ENCODE results near the gene BICD1.

The BICD1 gene

GRCh38 chr12:32110417-32110816 lies 3.8 kb downstream of the BICD1 start:
- DNase-seq (ENCODE audit: low read depth), result no peak
- H3K4me3 ChIP-seq (ENCODE audit: low read length), result no peak overlapping the region
- TF ChIP-seq, protein P1, sequence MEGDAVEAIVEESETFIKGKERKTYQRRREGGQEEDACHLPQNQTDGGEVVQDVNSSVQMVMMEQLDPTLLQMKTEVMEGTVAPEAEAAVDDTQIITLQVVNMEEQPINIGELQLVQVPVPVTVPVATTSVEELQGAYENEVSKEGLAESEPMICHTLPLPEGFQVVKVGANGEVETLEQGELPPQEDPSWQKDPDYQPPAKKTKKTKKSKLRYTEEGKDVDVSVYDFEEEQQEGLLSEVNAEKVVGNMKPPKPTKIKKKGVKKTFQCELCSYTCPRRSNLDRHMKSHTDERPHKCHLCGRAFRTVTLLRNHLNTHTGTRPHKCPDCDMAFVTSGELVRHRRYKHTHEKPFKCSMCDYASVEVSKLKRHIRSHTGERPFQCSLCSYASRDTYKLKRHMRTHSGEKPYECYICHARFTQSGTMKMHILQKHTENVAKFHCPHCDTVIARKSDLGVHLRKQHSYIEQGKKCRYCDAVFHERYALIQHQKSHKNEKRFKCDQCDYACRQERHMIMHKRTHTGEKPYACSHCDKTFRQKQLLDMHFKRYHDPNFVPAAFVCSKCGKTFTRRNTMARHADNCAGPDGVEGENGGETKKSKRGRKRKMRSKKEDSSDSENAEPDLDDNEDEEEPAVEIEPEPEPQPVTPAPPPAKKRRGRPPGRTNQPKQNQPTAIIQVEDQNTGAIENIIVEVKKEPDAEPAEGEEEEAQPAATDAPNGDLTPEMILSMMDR (IDR thresholded peaks at IDR 0.05; ENCODE audit: insufficient read depth, low read depth, low read length, missing control alignments), result no peak

DNA sequence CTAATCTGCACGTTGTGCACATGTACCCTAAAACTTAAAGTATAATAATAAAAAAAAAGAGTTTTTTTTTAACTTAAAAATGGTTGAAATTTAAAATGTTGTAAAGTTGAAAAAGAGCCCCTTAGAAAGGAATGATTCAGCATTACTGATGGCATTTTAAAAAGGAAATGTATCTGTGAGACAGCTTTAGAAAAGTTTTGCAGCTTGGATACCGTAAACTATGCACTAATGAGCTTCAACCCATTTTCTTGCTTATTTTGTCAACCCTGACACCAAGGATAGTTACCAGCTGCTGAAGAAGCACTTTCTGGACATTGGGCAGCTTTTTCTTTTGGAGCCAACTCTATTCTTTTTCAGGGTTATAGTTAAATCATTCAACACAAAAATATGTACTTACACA lies 4.3 kb downstream of the BICD1 start:
- no peak overlapping the region for H3K4me3 ChIP-seq (ENCODE audit: low read length)
- DNase-seq (ENCODE audit: low read depth), result no peak
- TF ChIP-seq, protein P1 (IDR thresholded peaks at IDR 0.05; ENCODE audit: insufficient read depth, low read depth, low read length, missing control alignments), result no peak

GRCh38 chr12:32115404-32116104 lies 8.9 kb downstream of the BICD1 start:
- DNase-seq (ENCODE audit: low read depth), result peak; percentile 97
- no peak overlapping the region for H3K4me3 ChIP-seq (ENCODE audit: low read length)
- TF ChIP-seq, protein P1 (IDR thresholded peaks at IDR 0.05; ENCODE audit: insufficient read depth, low read depth, low read length, missing control alignments), result no peak

- TF ChIP-seq, protein P1 (IDR thresholded peaks at IDR 0.05; ENCODE audit: insufficient read depth, low read depth, low read length, missing control alignments), result no peak
- no peak overlapping the region for H3K4me3 ChIP-seq (ENCODE audit: low read length)
- DNase-seq (ENCODE audit: low read depth), result peak; percentile 41
Observed at GRCh38 chr12:32116897-32117296, 10.2 kb downstream of the BICD1 start.

- no peak overlapping the region for H3K4me3 ChIP-seq (ENCODE audit: low read length)
- no peak for DNase-seq (ENCODE audit: low read depth)
- TF ChIP-seq, protein P1 (IDR thresholded peaks at IDR 0.05; ENCODE audit: insufficient read depth, low read depth, low read length, missing control alignments), result no peak
Observed at GRCh38 chr12:32117316-32117715, 10.7 kb downstream of the BICD1 start.

- H3K4me3 ChIP-seq (ENCODE audit: low read length), result no peak overlapping the region
- no peak for DNase-seq (ENCODE audit: low read depth)
- TF ChIP-seq, protein P1 (IDR thresholded peaks at IDR 0.05; ENCODE audit: insufficient read depth, low read depth, low read length, missing control alignments), result no peak
Observed at GRCh38 chr12:32118806-32119205, 12.2 kb downstream of the BICD1 start.

DNA sequence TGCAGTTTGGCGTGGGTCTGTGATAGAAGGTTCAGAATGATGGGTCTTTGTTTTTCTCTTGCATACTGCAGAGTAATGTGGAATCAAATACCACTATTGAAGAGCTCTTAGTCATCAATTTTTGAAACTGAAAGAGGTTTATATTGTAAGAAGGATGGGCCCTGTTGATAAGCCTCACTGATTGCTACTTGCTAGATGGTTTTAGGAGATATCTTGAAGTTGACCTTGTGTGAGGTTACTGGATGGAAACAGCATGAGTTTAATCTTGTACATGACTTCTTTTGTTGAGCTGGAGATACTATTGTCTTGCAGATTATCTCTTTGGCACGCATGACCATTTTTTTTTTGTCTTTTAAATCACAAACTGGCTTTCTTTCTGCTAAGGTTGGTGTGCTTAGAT lies 13.8 kb downstream of the BICD1 start:
- no peak for DNase-seq (ENCODE audit: low read depth)
- TF ChIP-seq, protein P1 (IDR thresholded peaks at IDR 0.05; ENCODE audit: insufficient read depth, low read depth, low read length, missing control alignments), result no peak
- H3K4me3 ChIP-seq (ENCODE audit: low read length), result no peak overlapping the region
